HG03575 (cell line): ENCODE data around the gene BAIAP2L1.
"Not testable (repeated sequence)": the region's sequence is repeated elsewhere in the genome, so short reads cannot be mapped to it uniquely, and the experiment has no call there.

ENCODE experiments used
- ATAC-seq: cut with Tn5 transposase; IDR thresholded peaks from one replicate; pipeline ENCODE4 v1.9.1; 2021; ENCODE audit not compliant: unreplicated experiment, insufficient number of reproducible peaks, low FRiP score; ENCODE audit errors: extremely low read depth

The BAIAP2L1 gene

DNA sequence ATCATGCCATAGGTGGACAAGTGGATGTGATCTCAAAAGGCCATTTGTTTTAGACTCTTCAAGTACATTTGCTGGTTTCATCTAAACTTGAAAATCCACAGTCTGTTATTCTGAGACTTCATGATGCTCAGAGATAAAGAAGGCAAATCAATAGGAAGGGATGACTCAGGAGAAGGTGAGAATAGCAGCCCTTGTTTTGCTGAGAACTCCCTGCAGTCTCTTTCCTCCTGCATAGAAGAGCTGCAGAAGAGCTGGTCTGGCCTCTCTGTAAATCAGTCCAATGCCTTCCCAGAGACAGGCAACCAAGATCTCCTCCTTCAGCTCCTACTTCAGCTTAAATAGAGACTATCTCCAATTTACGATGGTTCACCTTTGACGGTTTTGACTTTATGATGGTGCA lies 4.0 kb upstream of the BAIAP2L1 start:
- ATAC-seq, result no peak

DNA sequence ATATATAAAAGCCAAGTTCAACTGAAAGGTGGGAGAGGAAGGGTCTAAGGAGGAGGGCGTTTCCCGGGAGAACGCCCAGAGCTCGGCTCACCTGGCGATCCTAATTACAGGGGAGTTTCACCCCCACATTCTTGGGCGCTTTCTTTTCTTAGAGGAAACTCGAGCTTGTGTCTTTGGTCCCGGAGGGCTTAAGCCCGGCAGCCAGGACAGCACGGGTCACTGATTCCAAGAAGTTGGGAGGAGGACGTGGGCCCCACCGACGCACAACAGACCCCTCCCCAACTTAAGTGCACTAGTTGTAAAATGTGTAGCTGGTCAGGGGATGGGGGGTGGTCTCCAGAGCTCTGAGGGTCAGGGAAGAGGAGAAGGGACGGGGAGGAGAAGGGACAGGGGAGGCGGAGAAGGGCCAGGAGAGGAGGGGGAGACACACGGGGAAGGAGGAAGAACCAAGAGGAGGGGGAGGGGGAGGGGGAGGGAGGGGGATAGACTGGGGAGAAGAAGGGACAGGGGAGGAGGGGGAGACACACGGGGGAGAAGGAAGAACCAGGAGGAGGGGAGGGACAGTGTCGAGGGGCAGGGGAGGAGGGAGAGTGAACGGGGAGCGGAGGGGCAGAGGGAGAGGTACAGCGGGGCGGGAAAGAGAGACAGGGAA lies 874 bp downstream of the BAIAP2L1 start:
- ATAC-seq, result no peak

DNA sequence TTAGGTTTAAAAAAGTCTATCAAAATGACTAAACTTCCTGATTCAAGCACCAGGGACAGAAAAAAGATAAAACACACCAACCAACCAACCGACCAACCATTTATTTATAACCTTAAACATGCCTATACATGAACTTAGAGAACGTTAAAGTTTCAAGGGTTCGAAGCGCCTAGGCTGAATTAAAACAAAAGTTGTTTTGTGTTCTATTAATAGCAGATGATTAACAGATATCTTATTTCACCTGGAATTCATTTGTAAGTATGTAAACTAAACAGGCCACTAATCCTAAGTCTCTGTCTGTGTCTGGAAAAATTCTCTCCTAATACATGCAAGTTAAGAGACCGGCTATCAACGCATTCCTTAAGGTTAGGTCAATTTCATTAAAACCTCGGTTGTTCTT lies 1.4 kb downstream of the BAIAP2L1 start:
- no peak for ATAC-seq

- no peak for ATAC-seq
These were observed 2.1 kb downstream of the BAIAP2L1 start for GRCh38 chr7:98398567-98399372.

DNA sequence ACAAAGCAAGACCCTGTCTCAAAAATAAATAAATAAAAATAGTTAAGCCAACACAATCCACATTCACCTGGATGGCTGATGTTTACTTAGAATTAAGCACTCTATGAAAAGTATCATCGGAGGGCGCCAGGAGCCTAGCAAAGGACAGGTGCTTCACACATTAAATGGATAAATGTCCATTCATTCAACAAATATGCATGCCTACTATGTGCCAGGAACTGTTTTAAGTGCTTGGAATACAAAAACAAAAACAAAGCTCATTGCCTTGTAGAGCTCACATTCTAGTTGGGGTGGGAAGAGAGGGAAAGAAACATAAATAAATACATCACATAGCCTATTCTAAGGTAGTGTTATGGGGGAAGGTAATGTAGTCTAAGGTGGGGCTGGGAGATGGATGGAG lies 4.1 kb downstream of the BAIAP2L1 start:
- ATAC-seq, result no peak

DNA sequence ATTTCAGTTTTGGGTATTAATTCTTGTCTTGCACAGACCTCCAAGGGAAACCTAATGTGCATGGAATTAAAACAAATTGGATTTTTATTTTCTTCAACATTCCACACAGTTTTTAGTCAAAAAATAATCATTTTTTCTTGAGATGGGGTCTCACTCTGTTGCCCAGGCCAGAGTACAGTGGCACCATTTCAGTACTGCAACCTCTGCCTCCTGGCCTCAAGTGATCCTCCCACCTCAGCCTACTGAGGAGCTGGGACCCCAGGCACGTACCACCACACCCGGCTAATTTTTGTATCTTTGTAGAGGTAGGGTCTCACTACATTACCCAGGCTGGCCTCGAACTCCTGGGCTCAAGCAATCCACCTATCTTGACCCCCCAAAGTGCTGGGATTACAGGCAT lies 4.9 kb downstream of the BAIAP2L1 start:
- ATAC-seq, result no peak

DNA sequence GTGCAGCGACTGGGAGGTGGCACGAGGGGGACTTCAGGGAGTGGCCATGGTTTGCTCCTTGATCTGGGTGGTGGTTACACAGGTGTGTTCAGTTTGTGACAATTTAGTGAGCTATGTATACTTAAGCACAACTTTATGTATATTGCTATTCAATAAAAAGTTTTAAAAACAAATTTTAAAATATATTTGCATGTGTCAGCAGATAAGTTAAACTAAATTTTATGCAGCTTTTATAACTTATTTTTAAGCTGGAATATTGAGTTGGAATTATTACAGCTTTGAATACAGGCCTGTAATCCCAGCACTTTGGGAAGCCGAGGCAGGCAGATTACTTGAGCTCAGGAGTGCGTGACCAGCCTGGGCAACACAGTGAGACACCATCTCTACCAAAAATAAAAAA lies 5.4 kb downstream of the BAIAP2L1 start:
- no peak for ATAC-seq

DNA sequence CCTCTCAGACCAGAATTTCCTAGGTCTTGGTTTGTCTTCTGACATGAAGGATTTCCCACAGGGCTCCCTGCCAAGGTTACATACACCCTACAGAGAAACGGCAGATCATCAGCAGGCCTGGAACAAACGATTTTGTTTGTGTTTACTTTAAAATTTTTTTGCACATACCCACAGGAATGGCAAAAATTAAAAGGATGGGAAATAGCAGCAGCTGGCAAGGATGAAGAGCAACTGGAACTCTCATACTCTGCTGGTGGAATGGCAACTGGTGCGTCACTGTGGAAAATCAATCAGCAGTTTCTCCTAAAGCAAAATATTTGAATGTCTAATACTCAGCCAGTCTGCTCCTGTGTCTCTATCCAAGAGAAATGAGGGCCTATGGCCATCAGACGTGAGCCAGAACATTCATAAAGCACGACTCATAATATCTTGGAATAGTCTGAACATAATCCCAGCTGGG lies 6.5 kb downstream of the BAIAP2L1 start:
- ATAC-seq, result no peak

GRCh38 chr7:98387544-98388226 lies 13.2 kb downstream of the BAIAP2L1 start:
- no peak for ATAC-seq

GRCh38 chr7:98387131-98387530 lies 13.8 kb downstream of the BAIAP2L1 start:
- no peak for ATAC-seq

GRCh38 chr7:98385532-98385931 lies 15.4 kb downstream of the BAIAP2L1 start:
- not testable (repeated sequence) for ATAC-seq

DNA sequence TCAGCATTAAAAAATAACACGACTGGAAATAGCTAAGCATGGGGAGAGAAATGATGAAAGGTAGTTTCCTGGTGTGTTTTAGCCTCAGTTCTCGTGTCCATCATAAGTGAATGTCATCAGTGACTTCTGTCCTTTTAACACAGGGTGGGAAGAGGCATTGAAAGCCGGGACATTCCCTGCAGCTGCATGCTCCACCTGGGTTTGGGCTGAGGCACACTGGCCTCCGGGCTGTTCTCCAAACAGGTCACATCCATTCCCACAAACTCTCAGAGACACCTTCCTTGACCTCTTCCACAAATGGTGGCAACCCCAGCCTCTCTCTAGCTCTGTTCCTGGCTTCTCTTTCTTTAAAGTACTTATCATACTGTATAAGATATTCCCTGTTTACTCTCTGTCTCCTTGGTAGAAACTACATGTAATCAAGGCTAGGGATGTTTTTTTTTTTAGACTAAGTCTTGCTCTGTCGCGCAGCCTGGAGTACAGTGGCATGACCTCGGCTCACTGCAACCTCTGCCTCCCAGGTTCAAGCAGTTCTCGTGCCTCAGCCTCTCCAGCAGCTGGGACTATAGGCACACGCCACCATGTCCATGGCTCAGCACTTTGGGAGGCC lies 22.6 kb downstream of the BAIAP2L1 start:
- ATAC-seq, result no peak

DNA sequence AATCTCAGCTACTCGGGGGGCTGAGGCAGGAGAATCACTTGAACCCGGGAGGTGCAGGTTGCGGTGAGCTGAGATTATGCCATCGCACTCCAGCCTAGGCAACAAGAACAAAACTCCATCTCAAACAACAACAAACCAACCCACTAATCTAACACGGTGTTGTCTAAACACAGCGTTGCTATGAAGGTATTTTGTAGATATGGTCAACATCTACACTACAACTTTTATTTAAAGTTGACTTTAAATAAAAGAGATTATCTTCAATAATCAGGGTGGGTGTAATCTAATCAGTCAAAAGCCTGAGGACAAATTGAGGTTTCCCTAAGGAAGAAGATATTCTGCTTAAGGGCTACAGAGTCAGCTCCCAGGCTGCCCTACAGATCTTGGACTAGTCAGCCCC lies 24.2 kb downstream of the BAIAP2L1 start:
- ATAC-seq, result no peak

GRCh38 chr7:98375664-98376063 lies 25.2 kb downstream of the BAIAP2L1 start:
- ATAC-seq, result no peak

DNA sequence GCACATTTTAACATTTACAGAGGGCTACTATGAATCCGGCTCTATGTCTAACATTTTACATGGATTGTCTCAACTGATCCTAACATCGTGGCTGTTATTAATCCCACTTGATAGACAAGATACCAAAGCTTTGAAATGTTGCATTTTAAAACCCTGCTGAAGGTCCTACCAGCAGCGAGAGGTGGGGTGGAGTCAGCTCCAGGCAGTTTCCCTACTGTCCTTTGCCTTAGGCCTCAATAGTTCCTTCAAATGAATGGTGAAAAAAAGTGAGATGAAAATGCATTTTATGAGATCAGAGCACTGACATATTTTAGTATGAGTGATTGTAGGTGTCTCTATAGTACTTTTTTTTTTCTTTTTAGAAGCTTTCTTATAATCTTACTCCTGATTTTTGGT lies 26.6 kb downstream of the BAIAP2L1 start:
- no peak for ATAC-seq

DNA sequence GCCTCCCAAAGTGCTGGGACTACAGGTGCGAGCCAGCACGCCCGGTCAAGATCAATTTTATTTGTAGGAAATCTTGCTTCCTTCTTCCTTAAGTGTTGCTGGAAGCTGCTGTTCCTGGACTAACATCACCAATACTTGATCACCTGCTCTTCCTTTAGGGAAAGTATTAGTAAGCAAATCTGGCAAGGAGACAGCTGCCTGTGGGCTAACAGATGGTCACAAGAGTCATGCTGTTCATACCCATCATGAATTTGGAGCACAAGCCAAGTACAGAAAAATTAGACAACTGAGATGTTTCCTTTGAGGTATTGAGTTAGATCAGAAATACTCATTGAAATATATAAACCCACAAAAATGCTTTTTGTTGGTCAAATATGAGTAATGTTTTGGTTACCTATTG lies 27.9 kb downstream of the BAIAP2L1 start:
- no peak for ATAC-seq

DNA sequence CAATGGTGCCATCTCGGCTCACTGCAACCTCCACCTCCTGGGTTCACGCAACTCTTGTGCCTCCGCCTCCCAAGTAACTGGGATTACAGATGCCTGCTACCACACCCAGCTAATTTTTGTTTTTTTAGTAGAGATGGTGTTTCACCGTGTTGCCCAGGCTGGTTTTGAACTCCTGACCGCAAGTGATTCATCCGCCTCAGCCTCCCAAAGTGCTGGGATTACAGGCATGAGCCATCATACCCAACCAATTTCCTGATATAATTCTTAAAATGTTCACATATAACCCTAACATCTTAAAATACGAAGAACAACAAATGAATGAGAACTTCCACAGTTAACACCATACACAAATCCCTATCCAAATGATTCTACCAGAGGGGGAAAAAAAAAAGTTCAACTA lies 31.2 kb downstream of the BAIAP2L1 start:
- ATAC-seq, result no peak

DNA sequence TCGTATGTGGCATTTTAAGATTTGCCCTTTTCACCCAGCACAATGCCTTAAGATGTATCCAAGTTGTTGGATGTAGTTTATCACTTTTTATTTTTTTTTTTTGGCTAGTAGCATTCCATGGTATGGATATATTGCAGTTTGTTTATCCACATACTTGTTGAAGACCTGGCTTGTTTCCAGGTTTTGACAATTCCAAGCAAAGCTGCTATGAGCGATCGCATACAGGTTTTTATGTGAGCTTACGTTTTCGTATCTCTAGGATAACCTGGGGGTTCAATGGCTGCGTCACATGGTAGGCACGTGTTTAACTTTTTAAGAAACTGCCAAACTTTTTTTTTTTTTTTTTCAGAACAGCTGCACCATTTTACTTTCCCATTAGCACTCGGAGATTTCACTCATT lies 32.2 kb downstream of the BAIAP2L1 start:
- ATAC-seq, result no peak

DNA sequence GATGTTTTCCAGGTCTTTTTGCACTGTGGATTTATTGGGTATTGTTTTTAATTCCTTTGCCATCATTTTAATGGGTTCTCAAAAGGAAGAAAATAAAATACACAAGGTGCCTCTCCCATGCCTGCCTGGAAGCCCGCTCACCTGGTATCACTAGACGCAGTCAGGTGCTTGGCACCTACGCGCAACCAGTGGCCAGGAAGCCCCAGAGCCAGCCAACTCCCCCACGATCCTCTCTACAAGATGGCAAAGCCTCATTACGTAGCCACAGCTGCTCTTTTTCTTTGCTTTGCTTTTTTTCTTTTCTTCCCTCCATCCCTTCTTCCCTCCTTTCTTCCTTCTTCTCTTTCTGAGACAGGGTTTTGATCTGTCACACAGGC lies 34.3 kb downstream of the BAIAP2L1 start:
- no peak for ATAC-seq
